DOHH2 (cell line): ENCODE data around the gene ARHGAP20.

Experiments
- H3F3A ChIP-seq: fragments of 200-600 bp; sonication (generic), shearing (Covaris generic); 2 replicates; pipeline ENCODE4 v1.6.0; 2016; ENCODE audit warnings: antibody characterized with exemption, mild to moderate bottlenecking; ENCODE audit not compliant: control insufficient read depth, insufficient read depth
- H3K27ac ChIP-seq: fragments of 200-600 bp; sonication (generic); 2 replicates; pipeline ENCODE4 v1.5.1; 2014; ENCODE audit warnings: low read depth, mild to moderate bottlenecking, low read length, moderate library complexity
- H3K27me3 ChIP-seq: fragments of 200-600 bp; sonication (generic); 2 replicates; pipeline ENCODE4 v1.6.1; 2014; ENCODE audit warnings: mild to moderate bottlenecking, low read length, mixed read lengths; ENCODE audit not compliant: control insufficient read depth
- H3K36me3 ChIP-seq: fragments of 200-600 bp; sonication (generic); 2 replicates; pipeline ENCODE4 v1.6.1; 2014; ENCODE audit warnings: mild to moderate bottlenecking, low read length, moderate library complexity, mixed read lengths; ENCODE audit not compliant: control insufficient read depth
- H3K4me1 ChIP-seq: fragments of 200-600 bp; sonication (generic); 2 replicates; pipeline ENCODE4 v1.6.1; 2014; ENCODE audit warnings: mild to moderate bottlenecking, low read length, mixed read lengths; ENCODE audit not compliant: control insufficient read depth
- H3K4me2 ChIP-seq: fragments of 200-600 bp; sonication (generic); 2 replicates; pipeline ENCODE4 v1.6.0; 2014; ENCODE audit warnings: mild to moderate bottlenecking, low read length, moderate library complexity
- H3K4me3 ChIP-seq: fragments of 200-600 bp; sonication (generic); 2 replicates; pipeline ENCODE4 v1.5.1; 2014; ENCODE audit warnings: mild to moderate bottlenecking, low read length, mixed read lengths
- H3K79me2 ChIP-seq: fragments of 200-600 bp; sonication (generic); 2 replicates; pipeline ENCODE4 v1.6.1; 2014; ENCODE audit warnings: mild to moderate bottlenecking, low read length, mixed read lengths; ENCODE audit not compliant: control insufficient read depth
- H3K9me2 ChIP-seq: fragments of 200-600 bp; sonication (generic); replicated peaks from 2 replicates; pipeline ENCODE4 v1.6.1; 2014; ENCODE audit warnings: mild to moderate bottlenecking, low read length, mixed read lengths; ENCODE audit not compliant: control insufficient read depth
- H3K9me3 ChIP-seq: fragments of 200-600 bp; sonication (generic); 2 replicates; pipeline ENCODE4 v1.6.1; 2014; ENCODE audit warnings: antibody characterized with exemption, low read length, mixed read lengths; ENCODE audit not compliant: control insufficient read depth, insufficient read depth
- H4K20me1 ChIP-seq: fragments of 200-600 bp; sonication (generic); 2 replicates; pipeline ENCODE4 v1.6.0; 2014; ENCODE audit warnings: low read depth, mild to moderate bottlenecking, antibody characterized with exemption, low read length, moderate library complexity; ENCODE audit not compliant: control insufficient read depth, insufficient read depth
- CTCF ChIP-seq: fragments of 200-600 bp; sonication (generic); IDR thresholded peaks from one replicate; pipeline ENCODE4 v1.5.1; 2014; ENCODE audit warnings: antibody characterized with exemption, mild to moderate bottlenecking, low read depth, low read length; ENCODE audit not compliant: poor library complexity, severe bottlenecking
- EZH2phosphoT487 ChIP-seq: fragments of 200-600 bp; sonication (generic); IDR thresholded peaks from 2 replicates; pipeline ENCODE4 v1.6.1; 2017; ENCODE audit warnings: borderline replicate concordance, mild to moderate bottlenecking, antibody characterized with exemption, low read length, moderate library complexity, mixed read lengths

ARHGAP20 gene

GRCh38 chr11:110738641-110739040 lies 26.4 kb upstream of the ARHGAP20 start:
- H4K20me1 ChIP-seq: no peaks in the 10 kb centered on the region
- H3F3A ChIP-seq: no peaks in the 10 kb centered on the region
- TF ChIP-seq EZH2phosphoT487 (no peak), CTCF (no peak)
- no peaks in the 10 kb centered on the region for H3K4me1 ChIP-seq
- H3K36me3 ChIP-seq: no peaks in the 10 kb centered on the region
- no peaks in the 10 kb centered on the region for H3K27me3 ChIP-seq
- no peak overlapping the region for H3K27ac ChIP-seq
- no peak overlapping the region for H3K4me3 ChIP-seq
- no peaks in the 10 kb centered on the region for H3K9me2 ChIP-seq
- no peaks in the 10 kb centered on the region for H3K79me2 ChIP-seq
- H3K9me3 ChIP-seq: no peaks in the 10 kb centered on the region
- no peak overlapping the region for H3K4me2 ChIP-seq

- TF ChIP-seq CTCF (no peak), EZH2phosphoT487 (no peak)
- Histone ChIP-seq H3K36me3 (no peaks in the 10 kb centered on the region), H3F3A (no peaks in the 10 kb centered on the region), H3K4me2 (no peak overlapping the region), H3K4me1 (no peaks in the 10 kb centered on the region), H3K9me2 (no peaks in the 10 kb centered on the region), H3K27me3 (no peaks in the 10 kb centered on the region), H3K4me3 (no peak overlapping the region), H3K9me3 (no peaks in the 10 kb centered on the region), H3K27ac (no peak overlapping the region), H4K20me1 (no peaks in the 10 kb centered on the region), H3K79me2 (no peaks in the 10 kb centered on the region)
Observed at GRCh38 chr11:110737593-110737992, 25.4 kb upstream of the ARHGAP20 start.

GRCh38 chr11:110736171-110736553 lies 23.9 kb upstream of the ARHGAP20 start:
- no peaks in the 10 kb centered on the region for H3F3A ChIP-seq
- peaks cover 3% of the 10 kb centered on the region for H3K4me1 ChIP-seq
- TF ChIP-seq CTCF: no peak
- H3K79me2 ChIP-seq: no peaks in the 10 kb centered on the region
- no peak overlapping the region for H3K4me2 ChIP-seq
- no peak overlapping the region for H3K27ac ChIP-seq
- no peaks in the 10 kb centered on the region for H3K9me2 ChIP-seq
- no peak overlapping the region for H3K4me3 ChIP-seq
- H3K9me3 ChIP-seq: no peaks in the 10 kb centered on the region
- H4K20me1 ChIP-seq: no peaks in the 10 kb centered on the region
- no peaks in the 10 kb centered on the region for H3K36me3 ChIP-seq
- H3K27me3 ChIP-seq: no peaks in the 10 kb centered on the region
